Right cardiac atrium (tissue), 5 donors: ENCODE data around the gene ULK4. TPM values are rescaled to one million over a fixed set of nuclear protein-coding genes. Genes with fewer than 3 reads are reported as not detected.
A peak's percentile ranks its signal among the peaks of the same experiment; 100 is the strongest.
"Not testable (repeated sequence)": the region's sequence is repeated elsewhere in the genome, so short reads cannot be mapped to it uniquely, and the experiment has no call there.

ENCODE experiments used
- ATAC-seq, 2 donors: fragments of 200-7000 bp; cut with Tn5 transposase; one replicate each; pipeline versions ENCODE4 v1.8.0 to v1.9.1; 2020; ENCODE audit warnings: moderate library complexity in 2 of 2, mild to moderate bottlenecking in 1 of 2
- DNase-seq, 3 donors: peaks; one replicate each; pipeline ENCODE4 v3.0.0-alpha.2; 2020
- H3K27ac ChIP-seq: one replicate; pipeline ENCODE4 v1.5.1; 2013; ENCODE audit warnings: mild to moderate bottlenecking, low read length, control low read depth, moderate library complexity
- H3K27me3 ChIP-seq: one replicate; pipeline ENCODE4 v1.6.1; 2013; ENCODE audit not compliant: control insufficient read depth, insufficient read depth
- H3K4me1 ChIP-seq: one replicate; pipeline ENCODE4 v1.6.1; 2013; ENCODE audit warnings: low read length; ENCODE audit not compliant: control insufficient read depth, insufficient read depth
- H3K4me3 ChIP-seq: one replicate; pipeline ENCODE4 v1.5.1; 2013; ENCODE audit warnings: low read length, control low read depth
- H3K9me3 ChIP-seq: one replicate; pipeline ENCODE4 v1.6.1; 2013; ENCODE audit warnings: low read length; ENCODE audit not compliant: control insufficient read depth
- WGBS: extraction: QIAGEN DNeasy Blood & Tissue Kit; methylation state at CpG from one replicate; pipeline ENCODE4 v1.1.7; 2013; 5-methylcytosine and 5-hydroxymethylcytosine counted together
- intact Hi-C, 4 donors: fragments of 100-400 bp; cut with DNase I; formaldehyde crosslinking; loops; one replicate each; pipeline versions ENCODE4 v1.11.0 to v1.14.0; 2022 to 2023
- polyA plus RNA-seq: library from polyadenylated mRNA; stranded (reverse); fragments of 200-250 nt; gene quantifications from one replicate; pipeline ENCODE4 v1.2.3, GENCODE V29; 2013
- total RNA-seq, 4 donors: library from RNA; stranded (reverse); fragmentation: NEBNext Ultra II Directional; extraction: Animal tissue kit (Norgen Biotek cat#: 25700); gene quantifications; one replicate each; pipeline ENCODE4 v1.2.1, GENCODE V29; 2021
- donor health status: healthy with polysubstance abuse.
- donor health status: DM: no; HTN: yes; CAD: no.
- donor health status: DM: no; HTN: no; CAD: no.
- donor health status: DM: no; HTN: yes; CAD: no; lungs with severe emphysema.
- donor health status: DM: yes; HTN: yes; CAD: no.

ULK4 gene
- total and polyA plus RNA-seq, 5 donors, result 13.8 to 22.4 (median 18.0) TPM

DNA sequence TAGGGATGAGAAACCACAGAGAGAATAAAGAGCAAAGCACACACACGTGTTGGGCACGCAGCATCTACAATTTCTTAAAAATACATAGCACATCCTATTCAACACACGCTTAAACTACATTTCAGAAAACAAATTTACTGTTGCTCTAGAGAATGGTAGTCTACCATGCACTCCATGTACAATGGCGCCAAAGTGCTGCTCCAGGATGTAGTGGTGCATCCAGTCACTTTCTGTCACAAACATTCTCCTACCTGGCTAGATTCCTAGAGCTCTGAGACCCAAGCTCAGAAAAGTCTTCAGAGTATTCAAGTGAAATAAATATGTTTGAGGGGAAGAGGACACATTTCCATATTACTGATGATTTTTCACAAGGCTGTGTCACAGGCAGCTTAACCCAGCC, 388.3 kb downstream of the ULK4 start:
- intact Hi-C loops, result no loop called here
- Histone ChIP-seq H3K27ac (no peak overlapping the region), H3K4me1 (peaks cover 7% of the 10 kb centered on the region), H3K4me3 (no peak overlapping the region), H3K27me3 (no peaks in the 10 kb centered on the region), H3K9me3 (no peaks in the 10 kb centered on the region)
- DNase-seq (no peak), ATAC-seq (no peak)
- 97% methylated on average over 4 of the region's 4 CpGs for WGBS

- ATAC-seq, result no peak
- WGBS, result 100% methylated on average over 1 of the region's 1 CpG
These were observed 389.8 kb downstream of the ULK4 start for GRCh38 chr3:41572092-41572491.

GRCh38 chr3:41569632-41570305, 392.1 kb downstream of the ULK4 start:
- Histone ChIP-seq H3K4me3 (no peak overlapping the region), H3K27me3 (no peaks in the 10 kb centered on the region), H3K9me3 (no peaks in the 10 kb centered on the region), H3K4me1 (no peaks in the 10 kb centered on the region), H3K27ac (no peak overlapping the region)
- intact Hi-C loops, result no loop called here
- no peak for DNase-seq
- WGBS, result 91% methylated on average over 9 of the region's 9 CpGs
- no peak for ATAC-seq

More at GRCh38 chr3:41572092-41572491, 389.8 kb downstream of the ULK4 start:
- Histone ChIP-seq H3K9me3 (no peaks in the 10 kb centered on the region), H3K27ac (no peak overlapping the region), H3K27me3 (no peaks in the 10 kb centered on the region), H3K4me1 (peaks cover 7% of the 10 kb centered on the region), H3K4me3 (no peak overlapping the region)
- DNase-seq, result no peak
- intact Hi-C loops, result no loop called here

DNA sequence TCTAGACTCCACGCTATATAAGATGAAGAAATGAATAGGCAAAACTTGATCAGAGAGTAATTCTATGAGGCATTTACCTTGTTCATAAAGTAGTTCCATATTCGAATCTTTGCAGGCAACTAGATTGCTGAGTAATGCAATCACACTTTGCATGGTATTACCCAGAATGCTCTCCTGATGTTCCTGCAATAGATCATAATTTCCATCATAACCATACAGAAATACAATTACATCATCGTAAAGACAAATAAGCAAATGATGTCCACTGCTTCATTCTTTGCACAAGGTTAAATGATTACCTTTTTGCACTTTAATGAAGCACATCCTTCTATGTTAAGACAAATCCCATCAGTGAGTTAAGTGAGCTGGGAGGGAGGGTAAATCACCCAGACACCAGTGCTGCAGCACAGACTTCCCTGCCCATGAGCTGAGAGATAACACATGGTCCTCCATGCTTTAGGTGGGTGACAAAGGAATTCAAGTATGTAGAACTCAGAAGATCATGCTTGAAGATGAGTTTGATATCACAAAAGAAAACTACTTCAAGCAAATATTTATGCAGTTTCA, 395.9 kb downstream of the ULK4 start:
- Histone ChIP-seq H3K4me3 (no peak overlapping the region), H3K27ac (no peak overlapping the region), H3K9me3 (no peaks in the 10 kb centered on the region), H3K4me1 (no peaks in the 10 kb centered on the region), H3K27me3 (no peaks in the 10 kb centered on the region)
- intact Hi-C loops, result no loop called here
- ATAC-seq (no peak), DNase-seq (no peak)
- WGBS, result 94% methylated on average over 3 of the region's 3 CpGs

DNA sequence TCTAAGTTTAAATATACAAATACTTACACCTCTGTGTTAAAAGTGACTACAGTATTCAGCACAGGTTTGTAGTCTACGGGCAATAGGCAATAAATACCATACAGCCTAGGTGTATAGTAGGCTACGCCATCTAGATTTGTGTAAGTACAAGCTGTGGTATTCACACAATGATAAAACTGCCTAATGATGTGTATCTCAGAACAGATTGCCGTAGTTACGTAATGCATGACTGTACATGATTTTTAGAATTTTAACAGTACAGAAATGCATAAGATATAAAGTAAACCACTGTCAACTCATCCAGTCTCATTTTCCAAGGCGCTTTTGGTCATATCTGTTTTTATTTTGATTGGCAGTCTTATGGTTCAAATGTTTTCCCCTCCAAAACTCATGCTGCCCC, 396.9 kb downstream of the ULK4 start:
- H3K4me1 ChIP-seq, result no peaks in the 10 kb centered on the region
- H3K27ac ChIP-seq, result no peak overlapping the region

DNA sequence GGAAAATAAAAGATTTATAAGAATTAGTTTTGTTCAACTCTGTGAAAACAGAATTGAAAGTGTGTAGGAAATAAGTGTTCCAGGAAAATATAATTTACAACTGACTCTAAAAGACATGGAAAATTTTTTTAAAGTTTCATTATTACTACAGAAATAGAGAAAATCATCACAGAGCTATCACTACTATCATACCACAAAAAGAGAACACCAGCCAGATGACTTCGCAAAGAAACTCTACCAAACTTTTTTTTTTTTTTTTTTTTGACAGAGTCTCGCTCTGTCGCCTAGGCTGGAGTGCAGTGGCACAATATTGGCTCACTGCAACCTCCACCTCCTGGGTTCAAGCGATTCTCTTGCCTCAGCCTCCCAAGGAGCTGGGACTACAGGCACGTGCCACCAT, 405.7 kb downstream of the ULK4 start:
- intact Hi-C loops, H3K9me3 ChIP-seq, H3K27me3 ChIP-seq, DNase-seq, H3K27ac ChIP-seq, H3K4me1 ChIP-seq, H3K4me3 ChIP-seq, ATAC-seq: not testable (repeated sequence)
- 90% methylated on average over 5 of the region's 5 CpGs for WGBS

More for the DNA sequence above, 396.9 kb downstream of the ULK4 start:
- intact Hi-C loops, result no loop called here
- no peaks in the 10 kb centered on the region for H3K27me3 ChIP-seq
- WGBS, result 97% methylated on average over 5 of the region's 5 CpGs
- no peak for DNase-seq
- H3K4me3 ChIP-seq, result no peak overlapping the region
- no peak for ATAC-seq
- no peaks in the 10 kb centered on the region for H3K9me3 ChIP-seq

GRCh38 chr3:41532976-41533375, 428.9 kb downstream of the ULK4 start:
- Histone ChIP-seq H3K27ac (no peak overlapping the region), H3K4me3 (no peak overlapping the region), H3K27me3 (no peaks in the 10 kb centered on the region), H3K9me3 (no peaks in the 10 kb centered on the region), H3K4me1 (no peaks in the 10 kb centered on the region)
- WGBS, result 80% methylated on average over 3 of the region's 3 CpGs
- ATAC-seq, result no peak
- intact Hi-C loops, result no loop called here
- DNase-seq, result no peak

DNA sequence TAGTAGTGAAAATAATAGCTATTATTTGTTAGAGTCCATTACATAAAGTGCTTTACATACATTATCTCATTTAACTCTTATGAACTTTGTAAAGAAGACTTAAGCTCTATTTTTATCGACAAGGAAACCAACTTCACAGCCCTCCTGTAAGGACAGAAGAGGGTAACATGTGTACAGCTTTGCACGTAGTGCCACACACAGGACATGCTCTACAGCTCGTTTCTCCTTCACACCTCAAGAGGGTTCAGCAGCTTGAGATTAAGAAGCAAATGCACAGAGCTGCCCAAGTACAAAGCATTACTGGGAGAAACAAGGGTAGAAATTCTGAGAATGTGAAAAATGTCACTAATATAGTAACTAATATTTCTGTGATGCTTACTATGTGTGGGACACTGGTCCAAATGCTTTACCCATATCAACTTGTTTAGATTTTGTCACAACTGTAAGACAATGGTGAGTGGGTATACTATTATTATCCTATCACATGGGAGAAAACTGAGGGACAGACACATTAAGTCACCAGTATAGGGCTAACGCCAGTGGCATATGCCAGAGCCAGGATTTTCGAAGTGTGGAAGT, 434.8 kb downstream of the ULK4 start:
- H3K27me3 ChIP-seq, result no peaks in the 10 kb centered on the region
- no peak overlapping the region for H3K4me3 ChIP-seq
- no peaks in the 10 kb centered on the region for H3K9me3 ChIP-seq
- no peak overlapping the region for H3K27ac ChIP-seq
- intact Hi-C loops, result no loop called here
- no peak for DNase-seq
- peak in 1 of 2 donors; percentile 67 for ATAC-seq
- H3K4me1 ChIP-seq, result peaks cover 4% of the 10 kb centered on the region
- WGBS, result 62% methylated on average over 5 of the region's 5 CpGs

DNA sequence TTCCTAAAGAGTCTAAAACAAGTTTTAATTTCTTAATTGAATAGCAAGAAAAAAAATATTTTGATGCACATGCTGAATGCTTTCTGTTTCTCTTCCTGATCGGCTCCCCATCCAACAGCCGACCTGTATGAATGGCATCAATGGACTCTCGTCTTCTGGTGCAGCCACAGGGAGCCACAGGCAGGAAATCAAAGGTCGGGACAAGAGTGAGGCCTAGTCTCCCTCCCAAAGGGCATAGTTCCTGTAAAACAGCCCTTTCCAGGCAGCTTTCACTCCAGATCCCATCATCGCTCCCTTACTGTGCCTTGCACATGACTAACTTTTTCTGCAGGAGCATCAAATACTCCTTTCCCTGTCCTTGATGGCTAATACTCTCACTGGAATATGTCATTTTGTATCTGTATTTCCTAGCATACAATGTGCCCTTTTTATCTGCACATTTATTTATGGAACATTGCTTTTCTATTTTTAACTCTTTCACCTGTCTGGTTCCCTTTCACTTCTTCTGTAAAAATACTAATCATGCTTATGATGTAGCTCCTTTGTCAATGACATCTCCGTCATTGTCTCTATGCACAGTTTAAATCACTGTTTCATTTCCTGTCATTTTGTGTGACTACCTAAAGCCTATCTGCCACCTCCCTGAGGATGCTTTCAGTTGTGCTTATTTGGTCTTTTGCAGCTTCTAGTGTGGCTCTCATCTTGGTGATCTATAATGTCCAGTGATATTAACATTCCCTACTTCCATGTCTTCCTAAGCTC, 436.4 kb downstream of the ULK4 start:
- no peak for DNase-seq
- no peak for ATAC-seq
- Histone ChIP-seq H3K4me1 (peaks cover 4% of the 10 kb centered on the region), H3K9me3 (no peaks in the 10 kb centered on the region), H3K27me3 (no peaks in the 10 kb centered on the region), H3K27ac (no peak overlapping the region), H3K4me3 (no peak overlapping the region)
- 76% methylated on average over 6 of the region's 6 CpGs for WGBS
- intact Hi-C loops, result no loop called here

DNA sequence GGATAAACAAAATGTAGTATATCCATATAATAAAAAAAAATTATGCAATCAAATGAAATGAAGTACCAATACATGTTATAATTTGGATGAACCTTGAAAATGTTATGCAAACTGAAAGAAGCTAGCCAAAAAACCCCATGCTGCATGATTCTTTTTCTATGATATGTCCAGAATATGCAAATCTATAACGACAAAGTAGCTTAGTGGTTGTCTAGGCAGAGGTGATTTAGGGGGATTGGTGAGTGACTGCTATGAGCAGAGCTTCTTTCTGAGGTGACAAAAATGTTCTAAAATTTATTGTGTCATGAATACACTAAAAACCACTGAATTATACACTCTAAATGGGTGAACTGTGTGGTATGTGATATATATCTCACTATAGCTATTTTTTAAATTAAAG, 438.0 kb downstream of the ULK4 start:
- Histone ChIP-seq H3K27me3 (no peaks in the 10 kb centered on the region), H3K9me3 (no peaks in the 10 kb centered on the region), H3K4me3 (no peak overlapping the region), H3K27ac (no peak overlapping the region), H3K4me1 (peaks cover 4% of the 10 kb centered on the region)
- WGBS, result 95% methylated on average over 1 of the region's 1 CpG
- ATAC-seq (no peak), DNase-seq (no peak)
- intact Hi-C loops, result no loop called here

GRCh38 chr3:41522612-41523011, 439.3 kb downstream of the ULK4 start:
- ATAC-seq (no peak), DNase-seq (no peak)
- Histone ChIP-seq H3K27ac (no peak overlapping the region), H3K9me3 (no peaks in the 10 kb centered on the region), H3K27me3 (no peaks in the 10 kb centered on the region), H3K4me1 (peaks cover 4% of the 10 kb centered on the region), H3K4me3 (no peak overlapping the region)
- 93% methylated on average over 2 of the region's 2 CpGs for WGBS
- intact Hi-C loops, result no loop called here
